ENCODE data around the gene ZNF234. TPM values are rescaled to one million over a fixed set of nuclear protein-coding genes. Genes with fewer than 3 reads are reported as not detected.

The ZNF234 gene
- total and polyA plus RNA-seq, 2 of the 8 experiments (the other 6 are each of a cell fraction or from before 2014, with no cell fraction given): 1.9 to 12.3 TPM

DNA sequence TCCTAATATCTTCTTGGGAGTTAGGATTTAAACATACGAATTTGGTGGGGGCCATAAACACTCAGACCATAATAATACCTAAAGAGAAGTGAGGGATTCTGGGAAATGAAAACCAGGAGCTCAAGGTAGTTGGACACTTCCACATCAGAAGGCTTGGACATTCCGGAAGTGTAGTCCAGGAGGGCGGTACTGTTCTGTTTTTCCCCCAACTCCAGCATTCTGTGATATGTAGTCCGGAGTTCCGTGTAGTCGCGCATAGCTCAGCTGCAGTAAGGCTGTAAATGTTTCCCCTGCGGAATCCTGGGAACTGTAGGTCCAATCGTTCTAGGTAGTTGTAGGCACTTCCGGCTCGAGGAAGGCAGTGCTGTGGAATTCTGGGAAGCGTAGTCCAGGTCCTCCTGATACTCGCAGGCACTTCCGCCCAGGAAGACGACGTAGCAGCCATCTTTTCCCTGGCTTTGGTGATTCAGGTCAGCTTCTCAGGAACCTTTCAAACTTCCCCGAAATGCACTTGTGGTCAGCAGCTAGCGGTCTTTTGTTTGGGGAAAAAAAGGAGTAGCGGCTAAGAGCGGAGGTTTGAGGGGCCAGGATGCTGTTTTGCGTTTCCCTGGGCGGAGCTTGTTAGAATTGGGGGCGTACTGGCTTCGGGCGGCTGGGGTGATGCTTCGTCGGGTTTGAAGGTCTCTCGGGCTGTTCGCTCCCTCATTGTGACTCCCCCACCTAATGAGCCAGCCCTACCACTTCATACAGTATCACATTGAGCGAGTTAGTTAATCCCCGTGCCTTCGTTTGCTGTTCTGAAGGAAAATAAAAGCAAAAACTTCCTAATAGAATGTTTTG, 23.5 kb downstream of the ZNF234 start, which contains the start of gene ZNF226 (continued):
- TF ChIP-seq HDAC2 (IDR thresholded peaks at IDR 0.05; ENCODE audit: borderline replicate concordance in 1 of 2, low read depth in 2 of 2, low read length in 2 of 2): 0 out of 4 replicates have a peak, but pooled peaks of 1 of the 2 experiments have one; percentile 62
- TF ChIP-seq, protein P1, sequence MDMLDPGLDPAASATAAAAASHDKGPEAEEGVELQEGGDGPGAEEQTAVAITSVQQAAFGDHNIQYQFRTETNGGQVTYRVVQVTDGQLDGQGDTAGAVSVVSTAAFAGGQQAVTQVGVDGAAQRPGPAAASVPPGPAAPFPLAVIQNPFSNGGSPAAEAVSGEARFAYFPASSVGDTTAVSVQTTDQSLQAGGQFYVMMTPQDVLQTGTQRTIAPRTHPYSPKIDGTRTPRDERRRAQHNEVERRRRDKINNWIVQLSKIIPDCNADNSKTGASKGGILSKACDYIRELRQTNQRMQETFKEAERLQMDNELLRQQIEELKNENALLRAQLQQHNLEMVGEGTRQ (IDR thresholded peaks at IDR 0.05; ENCODE audit: low read length): no peak
- TF ChIP-seq TBP (IDR thresholded peaks at IDR 0.05; ENCODE audit: low read depth, low read length): peak; percentile 67; the same call in 1 of the 2 replicates
- no peak for TF ChIP-seq SUZ12 (IDR thresholded peaks at IDR 0.05; ENCODE audit: low read length)
- no peak for TF ChIP-seq EZH2 (IDR thresholded peaks at IDR 0.05; ENCODE audit: low read depth, low read length, severe bottlenecking)
- TF ChIP-seq CREB1 (IDR thresholded peaks at IDR 0.05): peak; percentile 61
- TF ChIP-seq SP2 (IDR thresholded peaks at IDR 0.05; ENCODE audit: low read length): no peak
- peak; percentile 67; the same call in 1 of the 2 replicates for TF ChIP-seq PHF8 (conservative IDR thresholded peaks at IDR 0.05; ENCODE audit: low read depth, low read length)
- TF ChIP-seq SAP30 (IDR thresholded peaks at IDR 0.05; ENCODE audit: insufficient read depth, insufficient replicate concordance, low read length): no peak
- peak; percentile 73; the same call in 1 of the 2 replicates for TF ChIP-seq TAF1 (IDR thresholded peaks at IDR 0.05; ENCODE audit: low read depth, low read length)
- TF ChIP-seq SIRT6 (IDR thresholded peaks at IDR 0.05; ENCODE audit: low read length): no peak
- TF ChIP-seq POLR2A (IDR thresholded peaks at IDR 0.05; ENCODE audit: control extremely low read depth in 1 of 2, low read depth in 2 of 2, low read length in 2 of 2): peak; percentile 50 to 90
- TF ChIP-seq, protein P2, sequence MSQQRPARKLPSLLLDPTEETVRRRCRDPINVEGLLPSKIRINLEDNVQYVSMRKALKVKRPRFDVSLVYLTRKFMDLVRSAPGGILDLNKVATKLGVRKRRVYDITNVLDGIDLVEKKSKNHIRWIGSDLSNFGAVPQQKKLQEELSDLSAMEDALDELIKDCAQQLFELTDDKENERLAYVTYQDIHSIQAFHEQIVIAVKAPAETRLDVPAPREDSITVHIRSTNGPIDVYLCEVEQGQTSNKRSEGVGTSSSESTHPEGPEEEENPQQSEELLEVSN (IDR thresholded peaks at IDR 0.05): no peak
- TF ChIP-seq FOSL1 (IDR thresholded peaks at IDR 0.05; ENCODE audit: insufficient read depth, low read depth, low read length): no peak
- TF ChIP-seq RFX5 (IDR thresholded peaks at IDR 0.05; ENCODE audit: borderline replicate concordance, low read depth, low read length): no peak
- TF ChIP-seq RXRA (IDR thresholded peaks at IDR 0.05; ENCODE audit: insufficient read depth, low read depth, low read length): no peak
- TF ChIP-seq, protein P3, sequence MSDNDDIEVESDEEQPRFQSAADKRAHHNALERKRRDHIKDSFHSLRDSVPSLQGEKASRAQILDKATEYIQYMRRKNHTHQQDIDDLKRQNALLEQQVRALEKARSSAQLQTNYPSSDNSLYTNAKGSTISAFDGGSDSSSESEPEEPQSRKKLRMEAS (IDR thresholded peaks at IDR 0.05): no peak
- no peak for TF ChIP-seq MAFK (IDR thresholded peaks at IDR 0.05; ENCODE audit: low read depth, low read length)
- TF ChIP-seq CHD1 (IDR thresholded peaks at IDR 0.05; ENCODE audit: low read depth, low read length): no peak
- TF ChIP-seq, protein P4, sequence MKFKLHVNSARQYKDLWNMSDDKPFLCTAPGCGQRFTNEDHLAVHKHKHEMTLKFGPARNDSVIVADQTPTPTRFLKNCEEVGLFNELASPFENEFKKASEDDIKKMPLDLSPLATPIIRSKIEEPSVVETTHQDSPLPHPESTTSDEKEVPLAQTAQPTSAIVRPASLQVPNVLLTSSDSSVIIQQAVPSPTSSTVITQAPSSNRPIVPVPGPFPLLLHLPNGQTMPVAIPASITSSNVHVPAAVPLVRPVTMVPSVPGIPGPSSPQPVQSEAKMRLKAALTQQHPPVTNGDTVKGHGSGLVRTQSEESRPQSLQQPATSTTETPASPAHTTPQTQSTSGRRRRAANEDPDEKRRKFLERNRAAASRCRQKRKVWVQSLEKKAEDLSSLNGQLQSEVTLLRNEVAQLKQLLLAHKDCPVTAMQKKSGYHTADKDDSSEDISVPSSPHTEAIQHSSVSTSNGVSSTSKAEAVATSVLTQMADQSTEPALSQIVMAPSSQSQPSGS (IDR thresholded peaks at IDR 0.05; ENCODE audit: low read length): no peak
